ENCODE measurements around the gene SLC27A1.
"Not testable (repeated sequence)": the region's sequence is repeated elsewhere in the genome, so short reads cannot be mapped to it uniquely, and the experiment has no call there.

SLC27A1 gene

GRCh38 chr19:17486545-17487240 lies 16.4 kb downstream of the SLC27A1 start:
- DNase-seq (ENCODE audit: low read depth, low spot score), result no peak

- DNase-seq (ENCODE audit: low read depth, low spot score), result no peak
Measured at GRCh38 chr19:17487284-17488121, 17.2 kb downstream of the SLC27A1 start.

- no peak for DNase-seq (ENCODE audit: low read depth, low spot score)
Measured at GRCh38 chr19:17488593-17489391, 18.5 kb downstream of the SLC27A1 start.

- DNase-seq (ENCODE audit: low read depth, low spot score), result no peak
Measured at GRCh38 chr19:17489392-17490030, 19.2 kb downstream of the SLC27A1 start.

- no peak for DNase-seq (ENCODE audit: low read depth, low spot score)
Measured at GRCh38 chr19:17490411-17490810, 20.1 kb downstream of the SLC27A1 start.

- no peak for DNase-seq (ENCODE audit: low read depth, low spot score)
Measured at GRCh38 chr19:17491287-17491686, 21.0 kb downstream of the SLC27A1 start.

GRCh38 chr19:17495639-17496296 lies 25.4 kb downstream of the SLC27A1 start:
- DNase-seq (ENCODE audit: low read depth, low spot score), result no peak

GRCh38 chr19:17496337-17496997 lies 26.1 kb downstream of the SLC27A1 start:
- DNase-seq (ENCODE audit: low read depth, low spot score), result no peak

GRCh38 chr19:17497149-17497798 lies 26.9 kb downstream of the SLC27A1 start:
- no peak for DNase-seq (ENCODE audit: low read depth, low spot score)

GRCh38 chr19:17499025-17499424 lies 28.7 kb downstream of the SLC27A1 start:
- DNase-seq (ENCODE audit: low read depth, low spot score), result not testable (repeated sequence)

- no peak for DNase-seq (ENCODE audit: low read depth, low spot score)
Measured at GRCh38 chr19:17499648-17500446, 29.5 kb downstream of the SLC27A1 start.

GRCh38 chr19:17500447-17501198 lies 30.3 kb downstream of the SLC27A1 start:
- DNase-seq (ENCODE audit: low read depth, low spot score), result no peak

- no peak for DNase-seq (ENCODE audit: low read depth, low spot score)
Measured at GRCh38 chr19:17503240-17503639, 32.9 kb downstream of the SLC27A1 start.

GRCh38 chr19:17504030-17504429 lies 33.7 kb downstream of the SLC27A1 start:
- no peak for DNase-seq (ENCODE audit: low read depth, low spot score)

- no peak for DNase-seq (ENCODE audit: low read depth, low spot score)
Measured at GRCh38 chr19:17504456-17504855, 34.1 kb downstream of the SLC27A1 start.

GRCh38 chr19:17505223-17505622 lies 34.9 kb downstream of the SLC27A1 start:
- DNase-seq (ENCODE audit: low read depth, low spot score), result no peak

GRCh38 chr19:17506745-17507144 lies 36.4 kb downstream of the SLC27A1 start:
- no peak for DNase-seq (ENCODE audit: low read depth, low spot score)

GRCh38 chr19:17508558-17508933 lies 38.2 kb downstream of the SLC27A1 start:
- not testable (repeated sequence) for DNase-seq (ENCODE audit: low read depth, low spot score)
